GM21529 (cell line): ENCODE results near the gene SLC47A2.
"Not testable (repeated sequence)": the region's sequence is repeated elsewhere in the genome, so short reads cannot be mapped to it uniquely, and the experiment has no call there.

ENCODE experiments used
- ATAC-seq: cut with Tn5 transposase; IDR thresholded peaks from one replicate; pipeline ENCODE4 v1.9.1; 2021; ENCODE audit not compliant: unreplicated experiment

Gene SLC47A2

GRCh38 chr17:19672009-19672750 is 44.2 kb downstream of the SLC47A2 start:
- no peak for ATAC-seq

- ATAC-seq, result no peak
These were observed 45.0 kb downstream of the SLC47A2 start for GRCh38 chr17:19671433-19671832.

DNA sequence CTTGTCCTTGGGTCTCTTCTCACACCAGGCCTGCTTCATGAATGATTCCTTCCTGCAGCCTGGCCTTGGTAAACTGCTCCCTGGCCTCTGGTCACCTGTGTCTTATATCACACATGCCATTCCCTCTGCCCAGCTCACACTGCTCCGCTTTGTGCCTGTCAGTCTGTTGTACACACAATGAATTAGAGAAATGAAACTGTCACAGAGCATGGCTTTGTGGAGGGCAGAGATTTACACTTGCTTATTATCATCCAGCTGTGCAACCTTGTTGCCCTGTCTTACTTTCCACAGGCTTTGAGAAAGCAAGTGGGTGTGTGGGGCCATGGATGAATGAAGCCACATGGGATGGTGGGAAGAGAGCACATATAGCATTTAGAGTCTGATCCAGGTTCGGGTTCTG is 45.5 kb downstream of the SLC47A2 start:
- ATAC-seq, result no peak

- not testable (repeated sequence) for ATAC-seq
These were observed 46.7 kb downstream of the SLC47A2 start for GRCh38 chr17:19669680-19670079.

DNA sequence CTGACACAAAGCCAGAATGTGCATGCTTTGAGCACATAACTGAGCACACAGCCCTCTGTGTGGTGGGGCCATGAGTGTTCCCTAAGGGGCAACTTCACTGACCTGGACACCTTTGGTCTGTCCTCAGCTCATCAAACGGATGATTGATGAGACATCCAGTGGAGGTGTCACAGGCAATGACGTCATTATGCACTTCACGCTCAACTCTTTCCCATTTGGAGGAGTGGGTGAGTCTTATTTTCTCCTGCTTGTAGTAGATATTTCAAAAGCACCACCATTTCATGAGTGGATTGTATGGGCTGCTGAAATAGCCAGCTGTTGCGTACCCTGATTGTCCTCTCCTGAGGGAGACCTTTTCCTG is 51.6 kb downstream of the SLC47A2 start:
- no peak for ATAC-seq

DNA sequence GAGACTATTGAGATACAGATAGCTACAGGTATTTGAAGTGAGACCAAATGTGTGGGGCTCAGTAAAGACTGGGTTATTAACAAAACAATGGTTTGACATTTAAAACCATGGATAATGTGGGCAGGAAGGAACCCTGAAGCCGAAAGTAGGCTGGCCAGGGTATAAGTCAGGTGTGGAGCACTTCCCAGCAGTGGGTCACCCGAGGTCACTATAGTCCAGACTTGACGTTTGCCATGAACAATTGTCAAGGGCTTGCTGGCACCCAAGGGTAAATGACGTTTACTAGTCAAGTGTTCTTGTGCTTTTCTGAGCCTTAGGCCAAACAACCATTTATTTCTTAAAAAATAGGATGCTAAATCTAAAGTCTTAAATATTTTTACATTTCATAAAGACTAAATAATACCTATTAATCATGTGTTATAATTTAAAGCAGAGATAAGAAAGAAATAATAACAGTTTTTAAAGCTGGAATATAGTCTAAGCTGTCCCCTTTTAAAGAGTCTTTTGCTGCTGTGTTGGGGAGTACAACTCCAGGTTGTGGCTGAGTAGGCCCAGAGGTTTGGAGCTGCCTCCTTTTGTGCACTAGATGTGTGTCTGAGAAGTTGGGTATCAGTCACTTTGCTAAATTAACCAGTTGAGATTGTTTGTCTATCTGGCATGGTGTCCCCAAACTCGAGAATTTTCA is 52.1 kb downstream of the SLC47A2 start:
- ATAC-seq, result no peak

GRCh38 chr17:19663097-19663496 is 53.3 kb downstream of the SLC47A2 start:
- ATAC-seq, result no peak

GRCh38 chr17:19661121-19661520 is 55.3 kb downstream of the SLC47A2 start:
- ATAC-seq, result no peak

DNA sequence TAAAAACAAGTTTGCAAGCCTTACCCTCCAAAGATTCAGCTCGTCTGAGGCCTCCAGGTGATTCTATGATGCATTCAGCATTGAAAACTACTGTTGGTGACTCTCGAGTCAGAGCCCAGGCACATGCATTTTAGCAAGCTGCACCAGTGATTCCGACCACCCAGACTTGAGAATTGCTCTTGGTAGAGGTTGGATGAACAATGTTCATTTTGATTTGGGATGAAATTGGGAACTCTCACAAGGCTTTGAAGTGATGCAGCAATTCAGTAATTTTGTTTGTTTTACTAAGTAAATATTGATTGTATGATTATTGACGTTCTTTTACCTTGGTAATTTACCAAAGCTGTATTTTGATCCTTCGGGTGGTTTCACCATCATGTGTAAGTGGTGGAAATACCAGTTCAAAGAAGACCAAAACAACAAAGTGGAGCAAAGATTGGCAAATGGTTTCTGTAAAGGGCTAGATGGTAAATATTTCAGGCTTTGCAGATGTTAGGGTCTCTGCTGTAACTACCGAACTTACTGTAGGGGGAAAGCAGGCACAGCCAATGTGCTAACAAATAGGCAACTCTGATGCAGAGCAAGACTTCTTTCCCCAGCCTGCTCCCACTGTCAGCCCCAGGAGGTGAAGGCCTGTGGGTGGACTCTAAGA is 56.0 kb downstream of the SLC47A2 start:
- no peak for ATAC-seq

DNA sequence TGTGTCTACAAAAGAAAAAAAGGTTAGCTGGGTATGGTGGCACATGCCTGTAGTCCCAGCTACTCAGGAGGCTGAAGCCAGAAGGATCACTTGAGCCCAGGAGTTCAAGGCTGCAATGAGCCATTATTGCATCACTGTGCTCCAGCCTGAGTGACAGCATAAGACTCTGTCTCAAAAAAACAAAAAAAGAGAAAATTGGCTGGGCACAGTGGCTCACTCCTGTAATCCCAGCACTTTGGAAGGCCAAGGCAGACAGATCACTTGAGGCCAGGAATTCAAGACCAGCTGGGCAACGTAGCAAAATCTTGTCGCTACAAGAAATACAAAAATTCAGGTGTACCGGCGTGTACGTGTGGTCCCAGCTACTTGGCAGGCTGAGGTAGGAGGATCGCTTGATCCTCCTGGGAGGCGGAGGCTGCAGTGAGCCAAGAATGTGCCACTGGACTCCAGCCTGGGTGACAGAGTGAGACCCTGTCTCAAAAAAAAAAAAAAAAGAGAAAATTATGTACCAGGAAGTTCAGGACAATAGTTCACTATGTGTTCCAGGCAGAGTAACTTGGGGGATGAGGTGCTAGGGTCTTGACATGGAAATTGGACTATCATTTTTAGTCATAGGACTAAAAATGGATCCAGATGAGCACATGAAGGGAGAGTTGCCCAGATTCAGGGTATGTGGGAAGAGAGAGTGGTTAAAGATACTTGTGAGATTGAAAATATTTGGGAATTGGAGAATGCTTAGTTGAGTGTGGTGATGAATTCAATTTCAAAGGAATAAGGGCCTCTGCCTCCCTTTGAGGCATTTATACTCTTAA is 56.8 kb downstream of the SLC47A2 start:
- no peak for ATAC-seq

DNA sequence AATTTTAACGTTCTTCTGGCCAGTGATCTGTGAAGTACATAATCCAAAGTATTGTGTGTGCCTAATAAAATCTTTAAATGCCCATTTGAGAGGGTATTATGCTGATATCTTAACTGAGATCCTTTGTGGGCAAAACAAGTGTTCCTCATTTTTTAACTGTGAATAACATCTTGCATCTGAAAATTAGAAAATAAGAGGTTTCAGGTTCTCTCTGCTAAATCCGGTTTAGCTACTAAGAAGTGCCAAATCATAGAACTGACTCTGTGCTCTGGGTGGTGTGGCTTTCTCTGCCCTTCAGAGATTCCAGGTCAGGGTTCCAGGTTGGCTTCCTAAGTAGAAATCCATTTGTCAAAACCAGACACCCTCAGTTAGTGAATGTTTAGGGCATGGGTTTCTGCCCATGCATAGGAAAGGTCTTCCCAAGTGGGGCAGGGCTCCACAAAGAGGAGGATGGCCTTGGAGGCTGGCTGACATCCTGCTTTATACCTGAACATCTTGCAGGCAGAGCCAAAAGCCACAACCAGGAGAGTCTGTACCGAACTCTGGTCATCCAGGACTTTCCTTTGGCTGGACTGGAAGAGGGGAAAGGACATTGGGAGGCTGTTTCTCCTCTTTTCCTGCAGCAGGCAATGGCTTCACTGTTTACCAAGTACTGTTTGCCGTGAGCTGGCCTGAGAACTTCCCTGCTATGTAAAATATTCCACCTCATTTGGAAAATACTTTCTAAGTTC is 59.4 kb downstream of the SLC47A2 start:
- no peak for ATAC-seq

DNA sequence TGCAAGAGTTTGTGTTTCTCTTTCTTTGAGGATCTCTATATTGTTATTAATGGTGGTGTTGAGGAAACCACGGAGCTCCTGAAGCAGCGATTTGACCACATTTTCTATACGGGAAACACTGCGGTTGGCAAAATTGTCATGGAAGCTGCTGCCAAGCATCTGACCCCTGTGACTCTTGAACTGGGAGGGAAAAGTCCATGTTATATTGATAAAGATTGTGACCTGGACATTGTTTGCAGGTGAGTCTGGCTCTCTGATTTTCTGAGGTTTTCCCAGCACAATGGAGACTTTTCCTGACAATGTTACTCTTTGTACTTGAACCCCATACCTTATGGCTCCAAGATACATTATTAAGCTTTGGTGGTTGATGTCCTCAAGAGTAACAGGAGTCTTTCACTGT is 60.0 kb downstream of the SLC47A2 start:
- ATAC-seq, result no peak

- no peak for ATAC-seq
These were observed 61.5 kb downstream of the SLC47A2 start for GRCh38 chr17:19654896-19655295.

GRCh38 chr17:19654342-19654886 is 62.0 kb downstream of the SLC47A2 start:
- ATAC-seq, result no peak

GRCh38 chr17:19652595-19652994 is 63.8 kb downstream of the SLC47A2 start:
- no peak for ATAC-seq

GRCh38 chr17:19651451-19652238 is 64.7 kb downstream of the SLC47A2 start:
- no peak for ATAC-seq

GRCh38 chr17:19650826-19651225 is 65.6 kb downstream of the SLC47A2 start:
- no peak for ATAC-seq

DNA sequence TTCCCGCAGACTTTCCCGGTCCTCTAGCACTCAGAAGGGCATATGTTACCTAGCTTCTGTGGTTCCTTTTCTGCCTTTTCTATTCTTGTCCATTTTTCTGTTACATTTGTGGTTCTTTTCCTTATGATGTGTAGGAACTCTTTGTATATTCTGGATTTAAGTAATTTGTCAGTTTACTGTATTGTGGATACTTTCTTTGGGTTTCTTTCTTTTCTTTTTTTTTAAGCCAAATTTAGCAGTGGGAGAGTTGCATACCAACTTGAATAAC is 67.2 kb downstream of the SLC47A2 start:
- ATAC-seq, result no peak

- peak; percentile 89 for ATAC-seq
These were observed 67.7 kb downstream of the SLC47A2 start, which contains the start of gene ALDH3A2 for GRCh38 chr17:19648475-19649273. TSS of gene ALDH3A2 (plus strand) at chr17:19648751. CDS start at chr17:19648972, 221 bp downstream.
